Peyer's patch (tissue), 4 donors: Measurements from ENCODE around the gene LRRC73.

Source experiments
- POLR2A ChIP-seq, 2 donors: fragments of 450-650 bp; IDR thresholded peaks; one replicate each; pipeline ENCODE4 v1.5.1; 2017; ENCODE audit warnings: antibody characterized with exemption in 2 of 2, mild to moderate bottlenecking in 2 of 2, moderate library complexity in 2 of 2
- TF ChIP-seq, protein P1 (sequence below), 6 experiments: fragments of 450-650 bp in 4 of 6; fragments of 200-600 bp in 2 of 6; sonication (generic) in 1 of 6; IDR thresholded peaks; one replicate each; pipeline ENCODE4 v1.5.1; 2017 to 2019; ENCODE audit warnings: antibody characterized with exemption in 6 of 6, mild to moderate bottlenecking in 3 of 6, moderate library complexity in 1 of 6

DNA sequence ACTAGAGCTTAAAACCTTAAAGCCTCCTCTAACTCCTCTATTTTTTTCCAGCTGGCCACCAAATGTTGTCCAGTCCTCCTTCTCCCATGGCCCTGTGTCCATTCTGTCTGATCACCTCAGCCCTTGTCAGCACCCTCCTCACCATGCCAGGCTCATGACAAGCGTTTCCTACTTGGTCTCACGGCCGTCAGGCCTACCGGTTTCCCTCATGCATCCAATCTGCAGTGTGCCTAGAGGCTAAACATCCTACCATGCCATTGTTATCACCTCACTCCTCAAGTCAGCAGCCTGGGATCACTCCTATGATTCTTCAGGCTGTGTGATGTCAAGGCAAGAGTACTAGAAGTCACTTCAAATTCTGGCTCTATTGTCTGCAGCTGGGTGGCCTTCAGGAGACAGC, 42.4 kb downstream of the LRRC73 start:
- TF ChIP-seq, protein P1, sequence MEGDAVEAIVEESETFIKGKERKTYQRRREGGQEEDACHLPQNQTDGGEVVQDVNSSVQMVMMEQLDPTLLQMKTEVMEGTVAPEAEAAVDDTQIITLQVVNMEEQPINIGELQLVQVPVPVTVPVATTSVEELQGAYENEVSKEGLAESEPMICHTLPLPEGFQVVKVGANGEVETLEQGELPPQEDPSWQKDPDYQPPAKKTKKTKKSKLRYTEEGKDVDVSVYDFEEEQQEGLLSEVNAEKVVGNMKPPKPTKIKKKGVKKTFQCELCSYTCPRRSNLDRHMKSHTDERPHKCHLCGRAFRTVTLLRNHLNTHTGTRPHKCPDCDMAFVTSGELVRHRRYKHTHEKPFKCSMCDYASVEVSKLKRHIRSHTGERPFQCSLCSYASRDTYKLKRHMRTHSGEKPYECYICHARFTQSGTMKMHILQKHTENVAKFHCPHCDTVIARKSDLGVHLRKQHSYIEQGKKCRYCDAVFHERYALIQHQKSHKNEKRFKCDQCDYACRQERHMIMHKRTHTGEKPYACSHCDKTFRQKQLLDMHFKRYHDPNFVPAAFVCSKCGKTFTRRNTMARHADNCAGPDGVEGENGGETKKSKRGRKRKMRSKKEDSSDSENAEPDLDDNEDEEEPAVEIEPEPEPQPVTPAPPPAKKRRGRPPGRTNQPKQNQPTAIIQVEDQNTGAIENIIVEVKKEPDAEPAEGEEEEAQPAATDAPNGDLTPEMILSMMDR (IDR thresholded peaks at IDR 0.05), result no peak
- TF ChIP-seq POLR2A (IDR thresholded peaks at IDR 0.05), result no peak
